Epithelial cell of proximal tubule (primary cell): ENCODE results near the gene TFEB. TPM values are rescaled to one million over a fixed set of nuclear protein-coding genes. Genes with fewer than 3 reads are reported as not detected.

Experiments used
- DNase-seq: peaks from one replicate; pipeline ENCODE4 v3.0.0-alpha.2; 2011; ENCODE audit warnings: low read depth
- H3K4me3 ChIP-seq: 2 replicates; pipeline ENCODE4 v1.5.1; 2011; ENCODE audit warnings: low read depth, mild to moderate bottlenecking, low read length
- total RNA-seq: library from RNA; depleted of rRNA; stranded (reverse); fragments of >200 nt; gene quantifications from 2 replicates; pipeline ENCODE4 v1.2.3, GENCODE V29; 2015
- TF ChIP-seq, protein P1 (sequence below): conservative IDR thresholded peaks from 2 replicates; pipeline ENCODE4 v1.5.1; 2012; ENCODE audit warnings: low read depth, mild to moderate bottlenecking, low read length

Gene TFEB
- total RNA-seq, 1 donor from 2014 or later, result 3.3 TPM

DNA sequence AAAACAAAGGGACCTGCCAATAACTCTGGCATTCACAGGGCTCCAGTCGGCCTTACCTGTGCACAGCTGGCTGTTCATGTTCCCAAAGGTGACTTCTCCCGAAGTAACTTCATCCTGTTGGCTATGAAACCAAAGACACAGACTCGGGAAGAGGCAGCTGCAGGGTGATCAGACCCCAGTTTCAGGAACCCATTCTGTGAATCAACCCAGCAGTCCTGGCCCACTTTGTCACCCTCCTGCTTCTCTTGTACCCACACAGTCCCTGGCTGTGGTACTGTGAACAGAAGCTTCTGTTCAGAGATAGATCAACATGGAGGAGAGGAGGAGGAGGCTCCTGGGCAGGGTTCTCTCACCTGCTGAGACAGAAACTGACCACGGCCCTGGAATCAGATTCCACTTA, 20.5 kb upstream of the TFEB start:
- no peak for DNase-seq
- no peak overlapping the region for H3K4me3 ChIP-seq
- TF ChIP-seq, protein P1, sequence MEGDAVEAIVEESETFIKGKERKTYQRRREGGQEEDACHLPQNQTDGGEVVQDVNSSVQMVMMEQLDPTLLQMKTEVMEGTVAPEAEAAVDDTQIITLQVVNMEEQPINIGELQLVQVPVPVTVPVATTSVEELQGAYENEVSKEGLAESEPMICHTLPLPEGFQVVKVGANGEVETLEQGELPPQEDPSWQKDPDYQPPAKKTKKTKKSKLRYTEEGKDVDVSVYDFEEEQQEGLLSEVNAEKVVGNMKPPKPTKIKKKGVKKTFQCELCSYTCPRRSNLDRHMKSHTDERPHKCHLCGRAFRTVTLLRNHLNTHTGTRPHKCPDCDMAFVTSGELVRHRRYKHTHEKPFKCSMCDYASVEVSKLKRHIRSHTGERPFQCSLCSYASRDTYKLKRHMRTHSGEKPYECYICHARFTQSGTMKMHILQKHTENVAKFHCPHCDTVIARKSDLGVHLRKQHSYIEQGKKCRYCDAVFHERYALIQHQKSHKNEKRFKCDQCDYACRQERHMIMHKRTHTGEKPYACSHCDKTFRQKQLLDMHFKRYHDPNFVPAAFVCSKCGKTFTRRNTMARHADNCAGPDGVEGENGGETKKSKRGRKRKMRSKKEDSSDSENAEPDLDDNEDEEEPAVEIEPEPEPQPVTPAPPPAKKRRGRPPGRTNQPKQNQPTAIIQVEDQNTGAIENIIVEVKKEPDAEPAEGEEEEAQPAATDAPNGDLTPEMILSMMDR, result no peak

DNA sequence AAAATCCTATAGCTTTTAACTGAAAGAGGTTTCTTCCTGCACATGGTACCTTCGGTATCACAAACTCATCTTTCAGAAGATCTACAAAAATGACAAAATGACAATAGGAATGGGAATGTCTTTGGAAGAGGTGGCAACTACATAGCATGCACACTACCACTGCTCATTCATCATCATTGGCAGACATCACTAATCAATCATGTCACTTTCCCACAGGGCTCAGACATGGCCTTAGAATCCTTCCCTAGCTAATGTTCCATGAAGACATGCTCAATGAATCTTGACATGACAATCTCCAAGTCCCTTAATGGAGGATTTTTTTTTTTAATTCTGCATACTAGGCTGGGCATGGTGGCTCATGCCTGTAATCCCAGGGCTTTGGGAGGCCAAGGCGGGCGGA, 15.0 kb upstream of the TFEB start:
- no peak overlapping the region for H3K4me3 ChIP-seq
- TF ChIP-seq, protein P1, result no peak
- no peak for DNase-seq

DNA sequence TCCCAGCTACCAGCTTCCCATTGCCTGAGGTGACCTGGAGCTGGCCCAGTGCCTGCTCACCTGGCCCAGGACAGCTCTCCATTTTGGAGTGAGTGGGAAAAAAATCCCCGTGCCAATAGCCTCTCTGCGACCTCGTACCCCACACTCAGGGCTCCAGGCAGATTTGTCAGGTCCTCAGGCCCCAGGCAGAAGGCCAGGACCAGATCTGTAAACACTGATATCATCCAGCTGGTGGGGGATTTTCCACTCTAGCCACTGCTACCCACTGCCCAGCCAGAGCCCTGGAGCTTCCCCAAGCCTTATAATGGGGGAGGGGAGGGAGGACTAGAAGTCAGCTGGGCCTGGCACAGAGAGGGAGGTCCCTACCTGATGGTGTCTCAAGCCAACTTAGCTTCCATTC, 13.1 kb upstream of the TFEB start:
- TF ChIP-seq, protein P1, result no peak
- H3K4me3 ChIP-seq, result no peak overlapping the region
- no peak for DNase-seq

DNA sequence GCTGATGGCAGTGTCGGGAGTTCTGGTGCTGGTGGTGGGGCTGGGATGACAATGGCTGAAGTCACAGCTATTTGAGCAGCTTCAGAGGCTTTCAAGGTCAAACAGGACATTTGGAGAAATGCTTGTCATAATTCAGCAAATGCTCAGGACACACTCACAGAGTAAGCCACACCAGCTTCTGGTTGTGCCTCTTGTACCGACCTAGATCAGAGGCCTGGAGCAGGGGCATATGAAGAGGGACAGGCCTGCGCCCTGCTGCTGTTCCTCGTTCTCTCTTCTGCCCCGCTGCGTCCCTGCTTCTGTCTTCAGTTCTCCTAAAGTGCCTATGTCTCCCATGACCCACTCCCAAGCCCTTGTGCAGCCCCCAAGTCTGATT, 12.7 kb upstream of the TFEB start:
- DNase-seq, result no peak
- H3K4me3 ChIP-seq, result no peak overlapping the region
- TF ChIP-seq, protein P1, result no peak

DNA sequence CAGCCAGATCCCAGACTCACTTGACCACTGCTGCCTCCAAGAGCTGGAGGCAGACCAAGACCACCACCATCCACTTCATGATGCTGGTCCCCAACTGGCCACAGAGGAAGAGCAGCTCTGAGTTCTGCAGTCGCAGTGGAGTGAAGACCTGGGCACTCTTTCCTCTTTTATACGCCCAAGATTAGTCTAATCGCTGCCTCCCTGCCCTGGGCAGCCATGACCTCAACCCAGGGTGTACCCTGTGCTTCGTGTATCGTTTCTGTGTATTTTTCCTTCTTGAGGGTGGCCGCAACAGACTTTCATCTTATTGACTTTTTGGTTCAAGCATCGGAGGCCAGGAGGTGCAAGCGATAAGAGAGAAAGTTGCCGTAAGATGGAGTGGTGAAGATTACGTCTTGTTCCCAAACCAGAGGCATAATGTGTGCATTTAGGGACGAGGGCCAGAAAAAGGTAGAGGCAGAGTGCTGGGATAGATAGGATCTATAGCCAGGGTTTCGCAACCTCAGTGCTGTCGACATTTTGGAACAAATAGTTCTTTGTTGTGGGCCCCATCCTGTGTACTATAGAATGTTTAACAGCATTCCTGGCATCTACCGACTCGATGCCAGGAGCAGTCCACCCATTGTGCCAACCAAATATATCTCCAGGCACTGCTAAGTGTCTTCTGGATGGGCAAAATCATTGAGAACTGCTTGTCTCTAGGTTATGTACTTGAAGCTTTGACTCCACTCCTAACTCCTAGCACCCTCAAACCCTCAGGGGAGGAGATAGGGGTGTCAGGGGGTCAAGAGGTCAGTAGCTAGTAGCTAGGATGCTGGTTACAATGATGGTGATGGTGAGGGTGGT, 12.1 kb upstream of the TFEB start, which contains the start of gene PGC:
TSS of gene PGC (minus strand) at position 142 of the 846 bp plus-strand sequence. CDS start at position 79, 63 bp downstream.
- DNase-seq, result no peak
- TF ChIP-seq, protein P1, result no peak
- no peak within 1 kb of the TSS for H3K4me3 ChIP-seq

DNA sequence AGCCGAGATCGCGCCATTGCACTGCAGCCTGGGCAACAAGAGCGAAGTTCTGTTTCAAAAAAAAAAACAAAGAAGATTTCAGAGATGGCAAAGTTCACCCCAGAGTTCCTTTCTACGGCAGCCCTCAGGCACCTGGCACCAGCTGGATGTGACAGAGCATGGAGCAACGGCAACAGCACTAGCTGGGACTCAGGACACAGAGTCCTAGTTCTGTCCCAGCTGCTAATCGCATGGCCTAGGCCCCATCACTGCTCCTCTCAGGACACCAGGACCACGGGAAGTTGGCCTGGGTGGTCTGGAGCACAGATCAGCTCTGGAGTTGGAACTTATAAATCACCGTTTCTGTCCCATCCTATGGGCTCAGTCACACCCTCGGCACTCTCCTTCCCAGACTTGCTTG, 10.7 kb upstream of the TFEB start:
- TF ChIP-seq, protein P1, result no peak

More for the DNA sequence above, 10.7 kb upstream of the TFEB start:
- no peak overlapping the region for H3K4me3 ChIP-seq
- DNase-seq, result no peak
